Stimulated activated CD8-positive, alpha-beta memory T cell treated with anti-CD3 and anti-CD28 coated beads, Interleukin-7, amount 100 ng/mL, for 48 hours (primary cell): Measurements from ENCODE around the gene WNT11.

ENCODE experiments used
- DNase-seq, 2 donors: peaks; one replicate each; pipeline ENCODE4 v3.0.0-alpha.2; 2020; ENCODE audit warnings: low read depth in 1 of 2; ENCODE audit errors: extremely low read depth in 1 of 2

WNT11 gene

DNA sequence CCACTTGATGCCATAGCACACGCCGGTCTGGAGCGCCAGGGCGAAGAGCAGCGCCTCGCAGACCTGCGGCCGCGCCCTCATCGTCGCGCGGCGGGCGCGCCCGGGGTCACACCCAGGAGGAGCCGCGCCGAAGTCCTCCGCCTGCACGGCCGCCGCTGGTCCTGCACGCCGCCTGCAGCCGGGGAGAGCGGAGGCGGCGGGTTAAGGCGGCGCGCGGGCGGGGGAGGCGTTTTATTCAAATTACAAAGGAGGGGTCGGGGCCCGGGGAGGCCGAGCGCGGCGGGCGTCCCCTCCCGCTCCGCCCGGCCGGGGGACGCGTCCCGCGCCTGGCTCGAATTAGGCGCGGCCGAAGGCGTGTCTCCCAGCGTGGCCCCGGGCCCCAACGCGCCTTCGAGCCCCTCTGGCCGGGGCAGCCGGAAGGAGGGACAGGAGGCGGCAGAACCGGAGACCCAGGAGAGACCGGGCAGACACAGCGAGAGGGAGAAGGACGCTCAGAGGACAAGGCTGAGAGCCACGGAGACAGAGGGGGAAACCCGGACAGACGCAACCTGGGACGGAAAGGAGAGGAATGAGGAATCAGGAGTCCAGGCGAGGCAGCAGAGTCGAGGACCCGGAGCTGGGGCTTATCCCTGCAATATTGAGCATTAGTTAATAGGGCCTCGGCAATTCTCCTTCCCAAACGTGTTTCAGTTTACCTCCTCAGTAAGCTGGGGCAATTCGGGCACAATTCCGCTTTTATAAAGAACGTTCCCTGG is at the start of gene WNT11:
Gene WNT11, minus strand, starts transcription at position 176 of the 755 bp plus-strand sequence. Its CDS starts 95 bp downstream, at position 81.
- DNase-seq: no peak

DNA sequence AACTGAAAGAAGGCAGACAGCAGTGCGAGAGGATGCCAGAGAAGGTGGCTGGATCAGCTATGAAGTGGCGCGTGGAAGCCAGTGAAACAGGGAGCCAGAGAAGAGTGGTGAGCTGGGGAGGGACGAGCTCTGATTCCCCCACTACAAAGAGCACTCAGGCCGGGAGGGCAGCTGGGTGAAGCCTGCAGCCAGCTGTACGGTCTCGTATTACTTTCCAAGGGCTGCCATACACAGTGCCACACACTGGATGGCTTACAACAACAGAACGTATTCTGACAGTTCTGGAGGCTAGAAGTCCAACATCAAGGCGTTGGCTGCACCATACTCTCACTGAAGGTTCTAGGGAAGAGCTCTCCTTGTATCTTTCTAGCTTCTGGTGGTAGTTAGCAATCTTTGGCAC is 47.1 kb upstream of the WNT11 start:
- no peak for DNase-seq

DNA sequence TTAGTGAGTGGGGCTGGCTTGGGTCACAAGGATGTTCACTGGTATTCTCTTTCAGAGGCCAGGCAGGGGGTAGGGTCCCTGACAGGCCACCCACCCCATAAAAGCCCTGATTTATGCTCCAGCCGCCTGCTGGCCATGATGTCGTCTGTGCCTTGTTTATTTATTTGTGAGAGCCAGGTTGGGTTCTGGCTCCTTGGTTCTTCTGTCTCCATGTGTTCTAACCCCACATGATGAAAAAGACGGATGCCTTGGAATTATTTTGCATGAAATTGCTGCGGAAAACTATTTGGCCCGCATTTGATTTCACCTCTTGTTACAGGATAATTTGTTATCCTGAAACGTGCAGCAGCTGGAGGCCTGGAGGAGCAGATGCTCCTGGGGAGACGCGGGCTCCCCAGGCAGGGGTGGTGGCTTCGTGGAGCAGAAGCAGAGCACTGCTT is 46.3 kb upstream of the WNT11 start:
- DNase-seq: no peak

DNA sequence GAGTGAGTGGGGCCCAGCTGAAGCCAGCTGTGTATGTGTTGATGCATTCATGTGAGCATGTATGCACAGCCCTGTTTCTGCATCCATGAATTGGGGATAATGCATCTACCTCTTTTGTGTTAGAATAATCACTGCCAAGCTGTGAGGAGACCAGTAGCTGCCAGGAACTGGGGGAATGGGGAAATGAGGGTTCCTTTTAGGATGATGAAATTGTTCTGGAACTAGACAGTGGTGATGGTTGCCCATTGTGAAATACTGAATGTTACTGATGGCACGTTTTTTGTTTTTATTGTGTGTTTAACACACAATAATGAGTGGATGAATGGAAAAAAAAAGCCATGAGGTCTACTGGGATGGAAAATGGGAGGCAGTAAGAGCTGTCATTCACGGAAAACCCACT is 45.3 kb upstream of the WNT11 start:
- DNase-seq: no peak

DNA sequence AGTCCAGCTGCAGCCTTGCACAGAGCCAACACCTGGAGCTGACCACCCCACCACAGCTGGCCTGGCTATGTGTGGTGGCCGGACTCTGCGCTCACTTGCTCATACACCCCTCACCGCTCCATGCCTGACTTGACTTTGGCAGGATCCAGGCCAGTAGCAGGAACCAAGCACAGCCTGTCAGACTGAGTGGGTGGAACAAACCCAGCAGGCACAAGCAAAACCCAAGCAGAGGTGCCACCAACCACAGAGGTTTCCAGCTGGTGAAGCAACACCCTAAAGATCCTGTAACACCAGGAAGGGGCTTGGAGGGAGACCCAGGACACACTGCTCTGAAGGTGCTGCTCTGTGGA is 44.9 kb upstream of the WNT11 start:
- DNase-seq: no peak

DNA sequence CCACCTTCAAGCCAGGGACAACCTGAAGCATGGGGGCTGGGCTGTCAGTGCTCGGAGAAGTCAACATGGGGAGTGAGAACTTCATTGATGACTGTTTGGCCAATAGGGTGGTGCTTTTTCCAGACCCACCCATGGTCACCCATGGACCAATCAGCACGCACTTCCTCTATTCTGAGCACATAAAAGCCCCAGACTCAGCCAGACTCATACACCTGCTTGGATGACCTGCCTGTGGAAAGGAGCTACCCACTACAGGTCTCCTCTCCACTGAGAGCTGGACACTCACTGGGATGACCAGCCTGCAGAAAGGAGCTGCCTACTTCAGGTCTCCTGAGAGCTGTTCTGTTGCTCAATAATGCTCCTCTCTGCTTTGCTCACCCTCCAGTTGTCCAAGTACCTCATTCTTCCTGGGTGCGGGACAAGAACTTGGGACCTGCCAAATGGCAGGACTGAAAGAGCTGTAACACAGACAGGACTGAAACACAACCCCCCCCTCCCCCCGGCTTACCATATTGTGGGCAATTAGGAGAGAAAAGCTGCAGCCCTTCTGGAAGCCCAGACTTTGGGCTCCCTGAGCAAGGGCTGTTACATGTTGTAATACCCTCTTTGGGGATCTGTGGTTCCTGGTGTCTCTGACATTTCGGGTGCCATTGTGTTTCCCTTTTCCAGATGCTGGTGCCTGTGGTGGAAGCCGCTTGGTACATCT is 44.4 kb upstream of the WNT11 start:
- DNase-seq: no peak

DNA sequence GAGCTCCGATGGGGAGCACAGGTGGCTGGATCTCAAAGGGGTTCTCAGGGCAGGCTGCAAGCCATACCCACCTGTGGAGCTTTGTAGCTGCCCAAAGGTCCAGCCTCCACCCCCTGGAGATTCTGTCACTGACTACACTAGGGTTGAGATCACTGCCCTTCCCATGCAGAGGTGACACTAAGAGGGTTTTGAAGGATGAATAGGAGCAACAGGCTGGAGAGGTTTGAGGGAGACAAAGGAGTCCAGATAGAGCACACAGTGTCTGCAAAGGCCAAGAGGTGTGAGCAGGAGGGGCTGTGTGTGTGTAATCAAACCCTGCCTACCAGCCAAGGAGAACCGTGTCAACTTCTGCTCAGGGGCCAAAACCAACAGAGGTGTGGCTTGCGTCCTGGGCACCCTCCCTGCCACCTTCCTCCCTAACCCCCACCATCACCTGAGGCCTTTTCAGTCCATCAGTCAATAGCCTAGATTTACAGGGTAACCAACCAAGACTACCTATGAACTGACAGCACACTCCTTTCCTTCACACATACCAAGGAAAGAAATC is 43.0 kb upstream of the WNT11 start:
- DNase-seq: no peak

DNA sequence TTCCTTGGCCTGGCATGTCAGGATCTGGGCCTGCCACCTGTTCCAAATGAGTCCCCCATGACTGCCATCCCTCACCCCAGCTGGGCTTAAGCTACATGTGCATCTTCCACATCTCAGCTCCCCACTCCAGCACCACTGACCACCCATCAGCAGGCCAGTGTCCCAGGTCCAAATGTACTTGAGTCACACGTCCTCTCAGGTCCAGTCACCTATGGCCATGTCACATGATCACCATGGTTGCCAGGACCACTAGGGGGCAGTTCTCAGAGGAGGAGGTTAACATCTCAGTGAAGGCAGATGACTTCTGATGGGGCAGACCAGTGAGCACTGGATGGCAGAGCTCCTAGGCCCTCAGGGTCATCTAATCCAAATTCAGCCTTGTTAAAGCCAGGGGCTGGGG is 41.9 kb upstream of the WNT11 start:
- no peak for DNase-seq

DNA sequence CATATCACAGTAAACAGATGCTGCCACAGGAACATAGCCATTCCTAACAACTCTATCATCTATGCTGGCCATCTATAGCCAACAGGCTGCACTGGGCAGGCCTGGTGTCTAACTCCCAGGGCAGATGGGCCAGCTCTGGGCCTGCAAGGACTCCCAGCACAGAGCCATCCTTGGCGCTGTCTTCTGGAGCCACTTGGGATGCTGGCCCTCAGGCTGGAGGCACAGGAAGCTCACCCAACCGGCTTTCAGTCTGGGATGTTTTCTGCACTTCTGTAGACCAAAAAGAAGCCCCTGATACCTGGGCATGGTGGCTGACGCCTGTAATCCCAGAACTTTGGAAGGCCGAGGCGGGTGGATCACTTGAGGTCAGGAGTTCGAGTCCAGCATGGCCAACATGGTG is 40.8 kb upstream of the WNT11 start:
- no peak for DNase-seq

DNA sequence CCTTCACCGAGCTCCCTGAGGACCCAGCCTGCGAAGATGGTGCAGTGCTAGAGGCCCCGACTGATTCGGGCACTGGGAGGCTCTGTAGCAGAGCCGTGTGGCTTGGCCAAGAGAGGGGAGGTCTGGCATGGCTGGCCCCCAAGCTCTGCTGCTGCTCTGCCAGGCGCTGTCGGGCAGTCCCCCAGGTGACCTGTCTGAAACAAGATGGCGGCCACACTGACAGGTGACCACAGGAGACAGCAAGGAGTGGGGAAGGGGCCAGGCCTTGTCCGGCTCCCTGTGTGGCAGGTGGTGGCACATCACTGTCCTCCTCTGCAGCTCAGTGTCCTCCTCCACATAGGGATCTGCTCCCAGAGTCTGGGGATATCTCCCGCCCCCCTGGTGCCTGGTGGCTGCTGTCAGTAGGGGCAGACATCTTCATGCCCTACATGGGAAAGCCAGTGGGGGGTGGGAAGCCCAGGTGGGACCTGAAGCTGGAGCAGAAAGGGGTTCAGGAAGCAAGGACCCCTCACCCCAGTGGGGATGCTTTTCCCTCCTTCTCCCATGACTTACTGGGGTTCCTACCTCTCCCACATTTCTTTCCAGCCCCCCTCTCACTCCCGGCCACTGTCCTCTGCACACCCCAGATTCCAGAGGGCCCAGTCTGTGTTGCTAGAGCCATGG is 40.1 kb upstream of the WNT11 start:
- DNase-seq: no peak

DNA sequence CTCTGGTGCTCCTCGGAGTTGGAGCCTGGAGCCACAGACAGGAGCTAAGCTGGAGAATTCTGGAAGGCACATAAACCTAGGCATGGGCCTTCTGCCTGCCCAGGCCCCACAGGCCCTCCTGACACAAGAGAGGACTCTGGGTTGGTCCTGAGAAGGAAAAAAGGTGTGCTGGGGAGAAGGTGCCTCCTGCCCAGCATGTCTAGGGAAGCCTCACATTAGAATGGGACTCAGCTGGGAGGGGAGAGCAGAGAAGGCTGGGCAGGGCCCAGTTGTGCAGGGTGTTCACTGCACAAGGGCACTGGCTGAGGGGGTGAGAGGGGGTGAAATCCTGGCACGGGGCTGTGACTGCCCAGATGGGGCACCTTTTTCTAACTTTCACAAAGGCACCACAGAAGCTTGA is 39.4 kb upstream of the WNT11 start:
- DNase-seq: no peak

DNA sequence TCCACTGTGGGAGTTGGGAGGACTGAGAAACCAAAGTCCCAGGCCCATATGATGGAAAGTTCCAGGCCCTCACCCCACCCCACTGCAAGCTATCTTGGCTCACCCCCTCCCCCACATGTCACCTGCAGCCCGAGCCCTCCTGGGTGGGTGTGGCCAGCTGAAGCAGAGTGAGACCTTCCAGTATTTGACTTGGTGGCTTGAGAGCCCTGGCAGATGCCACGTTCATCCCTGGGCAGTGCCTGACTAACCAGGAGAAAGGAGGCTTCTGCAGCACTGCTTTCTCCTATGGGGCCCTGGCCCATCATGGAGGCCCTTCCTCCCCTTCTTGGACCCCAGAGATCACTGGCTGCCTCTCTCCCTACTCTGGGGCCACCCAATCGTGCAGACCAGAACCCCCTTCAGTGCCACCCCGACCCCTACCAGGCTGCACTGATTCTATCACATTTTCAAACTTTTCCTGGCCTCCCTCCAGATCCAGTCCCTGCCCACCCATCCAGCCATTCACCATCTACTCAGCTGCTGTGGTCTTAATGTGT is 38.1 kb upstream of the WNT11 start:
- DNase-seq: no peak

DNA sequence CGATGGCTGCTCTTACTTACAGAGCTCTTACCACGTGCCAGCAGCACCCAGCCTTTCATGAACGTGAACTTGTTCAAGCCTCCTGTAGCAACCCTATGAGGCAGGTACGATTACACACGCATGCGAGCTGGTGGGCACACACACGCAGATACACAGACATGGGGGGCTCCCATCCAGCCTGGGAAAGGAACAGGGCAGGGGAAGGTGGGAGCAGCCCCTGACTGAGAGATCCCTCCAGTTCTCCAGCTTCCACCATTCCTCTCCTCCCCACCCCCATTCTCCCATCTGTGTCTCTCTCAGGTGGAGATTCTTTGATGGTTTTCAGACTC is 37.6 kb upstream of the WNT11 start:
- DNase-seq: no peak

DNA sequence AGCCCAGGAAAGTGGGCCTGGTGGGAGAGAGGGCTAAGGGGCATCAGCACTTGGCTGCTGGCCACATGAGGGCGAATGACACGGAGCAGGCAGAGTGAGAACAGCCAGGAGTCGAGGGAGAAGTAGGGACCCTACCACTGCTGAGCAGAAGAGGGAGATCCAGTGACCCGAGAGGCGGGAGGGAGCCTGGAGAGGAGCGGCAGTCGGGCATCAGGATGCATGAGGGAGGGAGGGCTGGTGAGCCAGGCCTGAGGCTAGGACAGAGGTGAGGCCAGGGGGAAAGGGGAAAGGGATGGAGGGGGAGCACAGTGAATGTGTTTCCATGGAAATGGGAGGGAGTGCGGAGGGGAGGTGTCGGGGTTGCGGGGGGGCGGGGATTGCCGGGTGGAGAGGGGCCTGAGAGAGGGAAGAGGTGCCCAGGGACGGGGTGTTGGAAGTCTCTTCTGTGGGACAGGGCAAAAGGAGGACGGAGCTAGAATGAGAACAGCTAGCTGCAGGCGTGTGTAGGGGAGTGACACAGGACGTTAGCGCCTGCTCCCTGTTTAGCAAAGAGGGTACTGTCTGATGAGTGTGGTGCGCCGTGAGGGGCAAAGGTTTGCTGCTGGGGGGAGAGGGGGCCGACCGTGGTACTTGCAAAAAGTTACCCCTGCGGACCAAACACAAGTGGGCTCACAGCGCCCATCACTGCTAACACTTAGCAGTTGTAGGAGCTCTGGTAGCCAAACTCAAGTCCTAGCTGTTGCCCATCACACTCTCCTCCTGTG is 37.1 kb upstream of the WNT11 start:
- DNase-seq: no peak

DNA sequence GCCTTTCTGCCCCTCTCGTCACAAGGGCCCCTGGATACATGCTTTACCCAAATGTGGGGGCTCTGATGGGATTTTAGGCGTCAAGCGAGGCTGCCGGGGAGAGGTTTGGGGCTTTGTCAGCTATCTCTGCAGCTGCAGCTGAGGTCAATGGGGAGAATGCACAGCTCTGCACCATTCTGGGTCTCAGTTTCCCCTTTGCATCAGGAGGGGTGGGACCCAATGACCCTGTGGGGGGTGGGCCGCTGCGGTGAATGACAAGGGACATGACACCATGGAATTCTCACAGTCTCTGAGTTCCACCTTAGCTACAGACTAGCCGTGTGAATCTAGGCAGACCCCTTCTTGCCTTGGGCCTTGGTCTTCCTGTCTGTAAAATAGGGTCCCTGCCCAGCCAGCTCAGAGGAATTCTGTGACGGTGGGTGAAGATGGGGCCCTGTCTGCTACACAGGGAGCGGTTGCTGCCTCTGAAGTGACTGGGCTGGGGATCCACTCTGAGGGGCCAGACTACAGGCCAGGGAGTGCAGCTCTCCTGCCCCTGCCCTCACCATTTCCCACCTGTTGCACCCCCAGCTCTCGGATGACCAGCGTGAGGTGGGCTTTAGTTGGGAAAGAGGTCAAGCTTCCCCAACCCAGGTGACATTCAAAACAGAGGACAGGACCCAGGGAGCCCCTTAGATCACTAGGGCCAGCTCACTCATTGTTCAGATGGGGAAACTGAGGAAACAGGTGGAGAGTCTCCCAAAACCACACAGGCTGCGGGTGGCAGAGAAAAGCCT is 35.9 kb upstream of the WNT11 start:
- no peak for DNase-seq

DNA sequence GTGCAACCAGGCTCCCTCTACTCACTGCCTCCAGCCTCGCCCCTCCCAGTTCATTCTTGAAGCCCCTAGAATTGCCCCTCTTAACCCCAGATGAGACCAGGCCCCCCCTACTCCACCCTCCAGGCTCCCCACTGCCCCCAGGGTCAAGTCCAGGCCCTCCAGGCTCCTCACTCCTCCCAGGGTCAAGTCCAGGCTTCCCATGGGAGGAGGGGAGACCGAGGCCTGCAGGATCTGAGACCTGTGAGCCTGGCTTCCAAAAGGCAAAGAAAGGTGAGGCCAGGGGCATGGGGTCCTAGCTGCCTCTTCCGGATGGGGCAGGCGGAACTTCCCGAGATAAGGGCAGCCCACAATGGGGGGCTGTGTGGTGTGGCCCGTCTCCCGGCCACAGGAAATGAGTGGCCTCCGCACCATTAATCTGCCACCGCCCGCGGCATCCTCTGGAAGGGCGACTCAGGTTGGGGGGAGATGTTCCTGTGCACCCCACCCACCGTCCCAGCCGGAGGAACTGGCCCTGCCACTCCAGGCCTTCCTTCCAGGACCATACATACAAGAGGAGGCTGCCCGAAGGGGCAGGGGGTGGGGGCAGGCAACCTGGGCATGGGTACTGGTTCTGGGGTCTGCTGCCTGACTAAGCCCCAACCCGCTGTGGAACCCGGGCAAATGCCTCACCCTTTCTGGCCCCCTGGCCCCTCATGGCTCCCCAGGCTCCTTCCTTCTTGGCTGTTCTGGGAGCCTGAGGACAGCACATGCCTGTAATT is 35.1 kb upstream of the WNT11 start:
- DNase-seq: no peak

DNA sequence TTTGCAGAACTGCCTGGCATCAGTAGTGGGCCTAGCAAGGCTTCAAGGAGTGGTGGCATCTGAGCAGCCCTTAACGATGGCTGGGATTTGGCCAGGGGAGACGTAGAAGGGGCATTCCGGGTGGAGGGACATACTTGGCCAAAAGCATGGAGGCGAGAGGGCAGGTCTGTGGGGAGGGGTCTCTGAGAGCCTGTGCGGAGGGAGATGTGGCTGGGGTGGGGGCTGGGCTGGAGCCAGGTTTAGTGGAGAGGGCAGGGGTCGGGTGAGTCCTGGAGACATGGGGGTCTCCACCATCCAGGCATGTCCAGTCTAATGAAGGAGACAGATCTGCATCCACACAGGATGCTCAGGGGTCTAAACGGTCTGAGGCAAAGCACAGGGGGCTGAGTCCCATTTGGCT is 34.4 kb upstream of the WNT11 start:
- DNase-seq: no peak

DNA sequence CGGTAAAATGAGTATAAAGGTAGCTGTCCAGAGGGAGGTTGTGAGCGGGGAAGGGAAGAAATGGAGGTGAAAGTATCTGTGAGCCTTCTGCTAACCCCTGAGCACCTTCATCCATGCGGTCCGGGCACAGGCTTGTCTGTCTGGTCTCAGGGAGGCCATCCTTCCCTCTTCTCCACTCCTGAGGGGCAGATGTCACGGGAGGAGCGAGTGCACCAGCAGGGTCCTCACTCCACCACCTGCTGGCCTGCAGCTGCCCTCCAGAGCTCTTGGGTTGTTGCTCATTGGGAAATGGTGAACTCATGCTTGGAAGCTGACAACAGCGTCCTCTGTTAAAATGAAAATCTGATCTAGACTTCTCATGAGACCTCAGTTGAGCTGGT is 33.8 kb upstream of the WNT11 start:
- DNase-seq: no peak

DNA sequence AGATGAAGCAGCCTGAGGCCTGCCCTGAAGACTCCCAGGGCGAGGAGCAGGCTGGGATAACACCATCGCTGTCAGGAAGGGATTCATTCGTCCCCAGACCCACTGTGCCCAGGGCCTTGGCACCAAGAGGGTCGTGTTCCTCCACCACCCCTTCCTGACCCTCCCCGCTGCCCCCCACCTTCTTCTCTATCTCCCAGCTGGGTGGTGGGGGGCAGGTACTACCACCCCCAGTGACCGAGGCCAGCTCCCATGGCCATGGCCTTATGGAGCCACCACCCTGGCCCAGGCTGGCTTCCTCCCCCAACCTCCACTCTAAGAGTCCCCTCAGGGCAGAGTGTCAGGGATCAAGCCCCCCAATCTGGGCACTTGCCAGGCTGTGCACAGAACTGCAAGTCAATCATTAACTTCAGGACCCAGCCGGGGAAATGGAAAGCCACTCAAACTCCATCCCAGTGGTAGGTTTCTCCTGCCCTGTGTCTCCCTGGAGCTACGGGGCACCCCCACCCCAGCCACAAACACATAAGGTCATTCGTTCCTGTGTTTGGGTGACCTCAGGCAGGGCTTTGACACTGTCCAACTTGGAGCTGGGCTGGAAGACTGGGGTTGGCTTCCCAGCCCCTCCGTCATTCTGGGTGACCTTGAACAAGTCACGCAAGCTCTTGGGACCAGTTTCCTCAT is 33.3 kb upstream of the WNT11 start:
- no peak for DNase-seq
